ENCODE data around the gene RANBP3. TPM values are rescaled to one million over a fixed set of nuclear protein-coding genes. Genes with fewer than 3 reads are reported as not detected.
"Not testable (repeated sequence)": the region's sequence is repeated elsewhere in the genome, so short reads cannot be mapped to it uniquely, and the experiment has no call there.

The RANBP3 gene
- total RNA-seq, 3 donors from 2014 or later (not counting 1 experiment from before 2014, with no cell fraction given) = 73.9 to 95.2 (median 89.7) TPM

DNA sequence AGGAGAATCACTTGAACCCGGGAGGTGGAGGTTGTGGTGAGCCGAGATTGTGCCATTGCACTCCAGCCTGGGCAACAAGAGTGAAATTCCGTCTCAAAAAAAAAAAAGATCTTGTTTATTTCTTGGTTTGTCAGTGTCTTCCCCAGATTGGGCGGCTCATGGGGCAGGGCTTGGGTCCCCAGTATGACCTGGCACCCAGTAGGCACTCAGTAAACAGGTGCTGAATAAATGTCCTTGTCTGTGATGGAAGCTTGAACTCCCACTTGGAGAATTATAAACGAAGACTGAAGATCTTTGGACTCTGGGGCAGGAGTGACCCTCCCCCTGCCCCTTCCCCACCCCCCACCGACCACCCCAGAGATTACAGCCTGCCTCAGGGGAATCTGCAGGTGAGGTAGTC lies 97.7 kb downstream of the RANBP3 start:
- Histone ChIP-seq H3K27ac (ENCODE audit: low read length) (no peak overlapping the region), H3K27me3 (ENCODE audit: control insufficient read depth, insufficient read depth, low read length) (peaks cover 5% of the 10 kb centered on the region), H3K4me1 (ENCODE audit: control insufficient read depth, insufficient read depth, low read length) (no peaks in the 10 kb centered on the region), H3K4me3 (ENCODE audit: low read length) (no peak overlapping the region), H3K9me3 (ENCODE audit: control insufficient read depth, insufficient read depth, low read length) (no peaks in the 10 kb centered on the region), H3K36me3 (ENCODE audit: control insufficient read depth, insufficient read depth, low read length) (no peaks in the 10 kb centered on the region)
- TF ChIP-seq, protein P1, sequence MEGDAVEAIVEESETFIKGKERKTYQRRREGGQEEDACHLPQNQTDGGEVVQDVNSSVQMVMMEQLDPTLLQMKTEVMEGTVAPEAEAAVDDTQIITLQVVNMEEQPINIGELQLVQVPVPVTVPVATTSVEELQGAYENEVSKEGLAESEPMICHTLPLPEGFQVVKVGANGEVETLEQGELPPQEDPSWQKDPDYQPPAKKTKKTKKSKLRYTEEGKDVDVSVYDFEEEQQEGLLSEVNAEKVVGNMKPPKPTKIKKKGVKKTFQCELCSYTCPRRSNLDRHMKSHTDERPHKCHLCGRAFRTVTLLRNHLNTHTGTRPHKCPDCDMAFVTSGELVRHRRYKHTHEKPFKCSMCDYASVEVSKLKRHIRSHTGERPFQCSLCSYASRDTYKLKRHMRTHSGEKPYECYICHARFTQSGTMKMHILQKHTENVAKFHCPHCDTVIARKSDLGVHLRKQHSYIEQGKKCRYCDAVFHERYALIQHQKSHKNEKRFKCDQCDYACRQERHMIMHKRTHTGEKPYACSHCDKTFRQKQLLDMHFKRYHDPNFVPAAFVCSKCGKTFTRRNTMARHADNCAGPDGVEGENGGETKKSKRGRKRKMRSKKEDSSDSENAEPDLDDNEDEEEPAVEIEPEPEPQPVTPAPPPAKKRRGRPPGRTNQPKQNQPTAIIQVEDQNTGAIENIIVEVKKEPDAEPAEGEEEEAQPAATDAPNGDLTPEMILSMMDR (IDR thresholded peaks at IDR 0.05) = no peak
- Mint-ChIP-seq H3K27me3 (ENCODE audit: low read depth in 2 of 2) (peaks cover 0 to 15% of the 10 kb centered on the region in 2 donors), H3K4me3 (no peak overlapping the region), H3K9me3 (no peaks in the 10 kb centered on the region), H3K36me3 (no peaks in the 10 kb centered on the region), H3K4me1 (no peaks in the 10 kb centered on the region), H3K27ac (no peak overlapping the region)
- WGBS (ENCODE audit: insufficient coverage) = 58% methylated on average over 4 of the region's 6 CpGs
- intact Hi-C loops (cut with micrococcal nuclease) = no loop called here
- DNase-seq (no peak), ATAC-seq (no peak)

DNA sequence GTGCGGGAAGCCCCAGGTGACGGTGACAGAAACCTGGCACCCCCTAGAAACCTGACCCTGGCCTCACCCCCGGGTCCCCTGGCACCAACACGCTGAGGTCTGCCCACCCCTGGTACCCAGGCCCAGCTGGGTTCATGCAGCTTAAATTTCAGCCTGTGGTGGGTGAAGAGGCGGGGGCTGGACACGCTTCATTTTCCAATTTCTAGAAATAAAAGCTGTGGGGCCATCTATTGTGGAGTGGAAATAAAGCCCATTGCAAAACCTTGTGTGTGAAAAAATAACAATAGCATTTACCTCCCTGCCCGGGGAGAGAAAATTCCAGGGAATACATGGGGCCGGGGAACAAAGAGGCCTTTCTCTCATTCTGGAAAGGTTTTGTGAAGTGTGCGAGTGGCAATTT lies 100.1 kb downstream of the RANBP3 start:
- peaks cover 0 to 14% of the 10 kb centered on the region in 2 donors for H3K27me3 Mint-ChIP-seq (ENCODE audit: low read depth in 2 of 2)
- WGBS (ENCODE audit: insufficient coverage) = 78% methylated on average over 9 of the region's 9 CpGs

DNA sequence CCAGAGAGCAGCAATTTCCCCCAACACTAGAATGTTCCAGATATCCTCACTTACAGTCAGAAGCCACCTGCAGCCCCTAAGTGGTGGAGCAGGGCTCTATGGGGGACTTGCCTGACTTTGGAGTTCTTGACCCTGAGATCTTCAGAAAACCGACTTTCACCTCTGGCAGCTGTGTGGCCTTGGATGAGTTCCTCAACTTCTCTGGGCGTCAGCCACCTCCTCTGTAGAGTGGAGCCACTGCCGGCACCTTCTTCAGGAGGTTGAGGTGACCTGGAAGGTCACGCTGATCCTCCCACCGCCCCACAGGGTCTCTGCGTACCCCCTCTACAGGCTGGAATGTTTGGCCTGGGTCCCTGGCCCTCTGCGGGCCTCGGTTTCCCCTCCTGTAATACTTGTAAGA lies 100.5 kb downstream of the RANBP3 start:
- H3K27ac ChIP-seq (ENCODE audit: low read length) = no peak overlapping the region
- H3K27ac Mint-ChIP-seq = no peak overlapping the region
- H3K27me3 ChIP-seq (ENCODE audit: control insufficient read depth, insufficient read depth, low read length) = peaks cover 5% of the 10 kb centered on the region
- ATAC-seq (no peak), DNase-seq (no peak)
- H3K36me3 Mint-ChIP-seq = no peaks in the 10 kb centered on the region
- no peaks in the 10 kb centered on the region for H3K9me3 ChIP-seq (ENCODE audit: control insufficient read depth, insufficient read depth, low read length)
- TF ChIP-seq, protein P1 (IDR thresholded peaks at IDR 0.05) = no peak
- H3K27me3 Mint-ChIP-seq (ENCODE audit: low read depth in 2 of 2) = peaks cover 0 to 12% of the 10 kb centered on the region in 2 donors
- intact Hi-C loops (cut with micrococcal nuclease) = no loop called here
- H3K36me3 ChIP-seq (ENCODE audit: control insufficient read depth, insufficient read depth, low read length) = no peaks in the 10 kb centered on the region
- H3K4me1 Mint-ChIP-seq = no peaks in the 10 kb centered on the region
- no peak overlapping the region for H3K4me3 ChIP-seq (ENCODE audit: low read length)
- 83% methylated on average over 8 of the region's 8 CpGs for WGBS (ENCODE audit: insufficient coverage)
- no peaks in the 10 kb centered on the region for H3K4me1 ChIP-seq (ENCODE audit: control insufficient read depth, insufficient read depth, low read length)
- H3K9me3 Mint-ChIP-seq = no peaks in the 10 kb centered on the region
- H3K4me3 Mint-ChIP-seq = no peak overlapping the region

More for the DNA sequence above, 100.1 kb downstream of the RANBP3 start:
- Mint-ChIP-seq H3K9me3 (no peaks in the 10 kb centered on the region), H3K27ac (no peak overlapping the region), H3K4me3 (no peak overlapping the region), H3K4me1 (no peaks in the 10 kb centered on the region), H3K36me3 (no peaks in the 10 kb centered on the region)
- intact Hi-C loops (cut with micrococcal nuclease) = no loop called here
- ATAC-seq (no peak), DNase-seq (no peak)
- H3K4me1 ChIP-seq (ENCODE audit: control insufficient read depth, insufficient read depth, low read length) = no peaks in the 10 kb centered on the region
- no peak overlapping the region for H3K4me3 ChIP-seq (ENCODE audit: low read length)
- TF ChIP-seq, protein P1 (IDR thresholded peaks at IDR 0.05) = no peak
- peaks cover 5% of the 10 kb centered on the region for H3K27me3 ChIP-seq (ENCODE audit: control insufficient read depth, insufficient read depth, low read length)
- H3K27ac ChIP-seq (ENCODE audit: low read length) = no peak overlapping the region
- H3K36me3 ChIP-seq (ENCODE audit: control insufficient read depth, insufficient read depth, low read length) = no peaks in the 10 kb centered on the region
- H3K9me3 ChIP-seq (ENCODE audit: control insufficient read depth, insufficient read depth, low read length) = no peaks in the 10 kb centered on the region

DNA sequence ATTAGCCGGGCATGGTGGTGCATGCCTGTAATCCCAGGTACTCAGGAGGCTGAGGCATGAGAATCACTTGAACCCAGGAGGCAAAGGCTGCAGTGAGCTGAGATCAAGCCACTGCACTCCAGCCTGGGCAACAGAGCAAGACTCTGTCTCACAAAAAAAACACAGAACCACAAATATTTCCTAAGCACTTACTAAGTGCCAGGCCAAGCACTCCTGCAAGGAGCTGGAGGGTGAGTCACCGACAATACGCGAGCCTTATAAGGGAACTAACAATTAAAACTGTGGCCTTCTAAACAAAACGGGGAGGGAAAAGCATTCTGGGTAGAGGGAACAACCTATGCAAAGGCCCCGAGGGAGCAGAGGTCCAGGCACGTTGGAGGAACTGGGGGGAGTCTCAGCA lies 103.4 kb downstream of the RANBP3 start:
- ATAC-seq; H3K9me3 Mint-ChIP-seq; H3K9me3 ChIP-seq (ENCODE audit: control insufficient read depth, insufficient read depth, low read length); H3K36me3 Mint-ChIP-seq; DNase-seq; H3K4me3 ChIP-seq (ENCODE audit: low read length); intact Hi-C loops (cut with micrococcal nuclease); H3K27ac Mint-ChIP-seq; H3K4me3 Mint-ChIP-seq; H3K36me3 ChIP-seq (ENCODE audit: control insufficient read depth, insufficient read depth, low read length); H3K27me3 ChIP-seq (ENCODE audit: control insufficient read depth, insufficient read depth, low read length); H3K4me1 Mint-ChIP-seq; H3K27me3 Mint-ChIP-seq (ENCODE audit: low read depth in 2 of 2); H3K27ac ChIP-seq (ENCODE audit: low read length); H3K4me1 ChIP-seq (ENCODE audit: control insufficient read depth, insufficient read depth, low read length): not testable (repeated sequence)
- 90% methylated on average over 7 of the region's 7 CpGs for WGBS (ENCODE audit: insufficient coverage)

All from natural killer cell (primary cell).